ENCODE measurements around the gene ETV6. TPM values are rescaled to one million over a fixed set of nuclear protein-coding genes. Genes with fewer than 3 reads are reported as not detected.
A peak's percentile ranks its signal among the peaks of the same experiment; 100 is the strongest.

ETV6 gene
- total RNA-seq, 1 donor from 2014 or later = 31.4 TPM

GRCh38 chr12:11808931-11809330, 159.5 kb downstream of the ETV6 start:
- H3K4me3 Mint-ChIP-seq = no peak overlapping the region
- TF ChIP-seq, protein P1, sequence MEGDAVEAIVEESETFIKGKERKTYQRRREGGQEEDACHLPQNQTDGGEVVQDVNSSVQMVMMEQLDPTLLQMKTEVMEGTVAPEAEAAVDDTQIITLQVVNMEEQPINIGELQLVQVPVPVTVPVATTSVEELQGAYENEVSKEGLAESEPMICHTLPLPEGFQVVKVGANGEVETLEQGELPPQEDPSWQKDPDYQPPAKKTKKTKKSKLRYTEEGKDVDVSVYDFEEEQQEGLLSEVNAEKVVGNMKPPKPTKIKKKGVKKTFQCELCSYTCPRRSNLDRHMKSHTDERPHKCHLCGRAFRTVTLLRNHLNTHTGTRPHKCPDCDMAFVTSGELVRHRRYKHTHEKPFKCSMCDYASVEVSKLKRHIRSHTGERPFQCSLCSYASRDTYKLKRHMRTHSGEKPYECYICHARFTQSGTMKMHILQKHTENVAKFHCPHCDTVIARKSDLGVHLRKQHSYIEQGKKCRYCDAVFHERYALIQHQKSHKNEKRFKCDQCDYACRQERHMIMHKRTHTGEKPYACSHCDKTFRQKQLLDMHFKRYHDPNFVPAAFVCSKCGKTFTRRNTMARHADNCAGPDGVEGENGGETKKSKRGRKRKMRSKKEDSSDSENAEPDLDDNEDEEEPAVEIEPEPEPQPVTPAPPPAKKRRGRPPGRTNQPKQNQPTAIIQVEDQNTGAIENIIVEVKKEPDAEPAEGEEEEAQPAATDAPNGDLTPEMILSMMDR (IDR thresholded peaks at IDR 0.05; ENCODE audit: unreplicated experiment) = no peak
- H3K27ac Mint-ChIP-seq = no peak overlapping the region
- DNase-seq (ENCODE audit: low spot score in 2 of 2, unreplicated experiment in 2 of 2) = no peak
- H3K9me3 Mint-ChIP-seq = peaks cover 5% of the 10 kb centered on the region
- H3K36me3 Mint-ChIP-seq = peaks cover 6% of the 10 kb centered on the region
- peaks cover 31% of the 10 kb centered on the region for H3K4me1 Mint-ChIP-seq
- no peaks in the 10 kb centered on the region for H3K27me3 Mint-ChIP-seq (ENCODE audit: low read depth)

DNA sequence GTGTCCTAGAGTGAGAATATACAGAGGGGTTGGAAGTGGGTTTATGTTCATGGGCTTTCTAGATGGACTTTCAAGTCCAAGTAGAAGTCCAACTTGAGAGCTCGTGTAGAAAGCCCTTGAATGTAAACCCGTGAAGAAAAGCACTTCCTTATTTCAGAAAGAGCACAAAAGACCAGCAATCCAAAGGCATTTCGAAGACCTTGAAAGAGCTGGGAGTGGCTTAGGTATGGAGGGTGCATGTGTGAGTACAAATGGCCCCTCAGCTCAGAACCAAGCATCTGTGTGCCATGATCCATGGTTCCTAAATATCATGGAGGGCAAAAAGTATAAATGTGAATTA, 160.7 kb downstream of the ETV6 start:
- Mint-ChIP-seq H3K36me3 (no peaks in the 10 kb centered on the region), H3K27ac (no peak overlapping the region), H3K9me3 (no peaks in the 10 kb centered on the region), H3K27me3 (ENCODE audit: low read depth) (no peaks in the 10 kb centered on the region), H3K4me1 (peaks cover 39% of the 10 kb centered on the region), H3K4me3 (no peak overlapping the region)
- DNase-seq (ENCODE audit: low spot score in 2 of 2, unreplicated experiment in 2 of 2) = no peak
- TF ChIP-seq, protein P1 (IDR thresholded peaks at IDR 0.05; ENCODE audit: unreplicated experiment) = no peak

GRCh38 chr12:11811008-11811407, 161.5 kb downstream of the ETV6 start:
- Mint-ChIP-seq H3K4me3 (no peak overlapping the region), H3K27ac (peak overlapping the region; percentile 62), H3K9me3 (no peaks in the 10 kb centered on the region), H3K36me3 (no peaks in the 10 kb centered on the region), H3K27me3 (ENCODE audit: low read depth) (no peaks in the 10 kb centered on the region), H3K4me1 (peaks cover 39% of the 10 kb centered on the region)
- TF ChIP-seq, protein P1 (IDR thresholded peaks at IDR 0.05; ENCODE audit: unreplicated experiment) = no peak
- DNase-seq (ENCODE audit: low spot score in 2 of 2, unreplicated experiment in 2 of 2) = no peak

- Mint-ChIP-seq H3K4me3 (peak overlapping the region; percentile 54), H3K27ac (peak overlapping the region; percentile 95), H3K27me3 (ENCODE audit: low read depth) (no peaks in the 10 kb centered on the region), H3K9me3 (no peaks in the 10 kb centered on the region), H3K4me1 (peaks cover 39% of the 10 kb centered on the region), H3K36me3 (no peaks in the 10 kb centered on the region)
- TF ChIP-seq, protein P1 (IDR thresholded peaks at IDR 0.05; ENCODE audit: unreplicated experiment) = no peak
- DNase-seq (ENCODE audit: low spot score in 2 of 2, unreplicated experiment in 2 of 2) = no peak
These were observed 162.7 kb downstream of the ETV6 start for GRCh38 chr12:11812241-11812585.

GRCh38 chr12:11812586-11813437, 163.3 kb downstream of the ETV6 start:
- Mint-ChIP-seq H3K27ac (peak overlapping the region; percentile 95), H3K27me3 (ENCODE audit: low read depth) (no peaks in the 10 kb centered on the region), H3K4me1 (peaks cover 39% of the 10 kb centered on the region), H3K36me3 (no peaks in the 10 kb centered on the region), H3K9me3 (no peaks in the 10 kb centered on the region), H3K4me3 (peak overlapping the region; percentile 54)
- TF ChIP-seq, protein P1 (IDR thresholded peaks at IDR 0.05; ENCODE audit: unreplicated experiment) = no peak
- no peak for DNase-seq (ENCODE audit: low spot score in 2 of 2, unreplicated experiment in 2 of 2)
